ENCODE results near the gene SCLT1.

Gene SCLT1

GRCh38 chr4:128840711-128841318, 252.5 kb downstream of the SCLT1 start:
- DNase-seq (ENCODE audit: low read depth in 2 of 2) = no peak

GRCh38 chr4:128837679-128838078, 255.7 kb downstream of the SCLT1 start:
- no peak for DNase-seq (ENCODE audit: low read depth in 2 of 2)

GRCh38 chr4:128837198-128837597, 256.1 kb downstream of the SCLT1 start:
- DNase-seq (ENCODE audit: low read depth in 2 of 2) = no peak

- DNase-seq (ENCODE audit: low read depth in 2 of 2) = no peak
Observed at GRCh38 chr4:128835498-128836222, 257.7 kb downstream of the SCLT1 start.

Data from stimulated activated CD8-positive, alpha-beta memory T cell treated with anti-CD3 and anti-CD28 coated beads, Interleukin-15, amount 100 ng/mL, for 4 hours (primary cell).